ENCODE results near the gene KLRD1.

KLRD1 gene

GRCh38 chr12:10363914-10364814 lies 56.5 kb downstream of the KLRD1 start:
- Histone ChIP-seq H4K8ac (ENCODE audit: low read length) (peak overlapping the region; percentile 94), H3K9ac (ENCODE audit: low read length) (peak overlapping the region; percentile 95), H3K79me1 (replicated peaks; ENCODE audit: low read length, poor library complexity, severe bottlenecking) (peaks cover 10% of the 10 kb centered on the region), H3K14ac (ENCODE audit: low read length in 2 of 2) (peak overlapping the region in 1 of 2 experiments; percentile 93), H3K27ac (ENCODE audit: low read length, poor library complexity, severe bottlenecking) (peak overlapping the region; percentile 97), H3K4me3 (ENCODE audit: insufficient read depth in 1 of 2, low read depth in 1 of 2, low read length in 2 of 2) (peak overlapping the region; percentile 48 to 84), H3K4me2 (ENCODE audit: low read length, poor library complexity, severe bottlenecking) (peak overlapping the region; percentile 79), H4K91ac (ENCODE audit: low read length) (peak overlapping the region; percentile 77), H3K36me3 (ENCODE audit: control insufficient read depth in 1 of 2, insufficient read depth in 2 of 2, low read depth in 1 of 2, low read length in 2 of 2) (peaks cover 0 to 4% of the 10 kb centered on the region in 2 experiments), H2BK120ac (ENCODE audit: low read depth, low read length) (peak overlapping the region; percentile 98), H2BK5ac (ENCODE audit: low read depth, low read length, poor library complexity, severe bottlenecking) (peak overlapping the region; percentile 90), H3K23ac (ENCODE audit: low read length in 2 of 2) (no peak overlapping the region), H2BK15ac (ENCODE audit: low read depth, poor library complexity, severe bottlenecking) (peak overlapping the region; percentile 80), H3K18ac (ENCODE audit: low read depth in 1 of 2, low read length in 2 of 2) (peak overlapping the region; percentile 91 to 95), H3K4ac (ENCODE audit: low read depth in 1 of 2, low read length in 2 of 2) (peak overlapping the region; percentile 89 to 99), H3K9me3 (ENCODE audit: control insufficient read depth, low read length) (peaks cover 8% of the 10 kb centered on the region), H2AFZ (ENCODE audit: low read depth, low read length) (peak overlapping the region; percentile 65), H2BK12ac (ENCODE audit: low read length in 2 of 2) (peak overlapping the region; percentile 20 to 80), H3K27me3 (ENCODE audit: control insufficient read depth in 1 of 2, insufficient read depth in 1 of 2, low read length in 2 of 2) (no peaks in the 10 kb centered on the region), H3K4me1 (ENCODE audit: control insufficient read depth, insufficient read depth, low read depth, low read length) (peaks cover 9% of the 10 kb centered on the region), H2AK5ac (ENCODE audit: low read length, severe bottlenecking) (peak overlapping the region; percentile 93)
- WGBS = 22% methylated on average over 19 of the region's 19 CpGs
- DNase-seq = peak; percentile 73

- Histone ChIP-seq H2BK12ac (ENCODE audit: low read length in 2 of 2) (no peak overlapping the region), H2BK120ac (ENCODE audit: low read depth, low read length) (peak overlapping the region; percentile 98), H3K4me2 (ENCODE audit: low read length, poor library complexity, severe bottlenecking) (peak overlapping the region; percentile 79), H3K79me1 (replicated peaks; ENCODE audit: low read length, poor library complexity, severe bottlenecking) (peaks cover 10% of the 10 kb centered on the region), H3K27me3 (ENCODE audit: control insufficient read depth in 1 of 2, insufficient read depth in 1 of 2, low read length in 2 of 2) (no peaks in the 10 kb centered on the region), H3K4me3 (ENCODE audit: insufficient read depth in 1 of 2, low read depth in 1 of 2, low read length in 2 of 2) (peak overlapping the region; percentile 48 to 84), H3K9ac (ENCODE audit: low read length) (peak overlapping the region; percentile 95), H3K14ac (ENCODE audit: low read length in 2 of 2) (no peak overlapping the region), H2AK5ac (ENCODE audit: low read length, severe bottlenecking) (no peak overlapping the region), H3K27ac (ENCODE audit: low read length, poor library complexity, severe bottlenecking) (peak overlapping the region; percentile 97), H4K91ac (ENCODE audit: low read length) (peak overlapping the region; percentile 91), H2BK5ac (ENCODE audit: low read depth, low read length, poor library complexity, severe bottlenecking) (peak overlapping the region; percentile 83), H3K18ac (ENCODE audit: low read depth in 1 of 2, low read length in 2 of 2) (peak overlapping the region; percentile 91 to 95), H3K23ac (ENCODE audit: low read length in 2 of 2) (no peak overlapping the region), H3K4me1 (ENCODE audit: control insufficient read depth, insufficient read depth, low read depth, low read length) (peaks cover 9% of the 10 kb centered on the region), H3K36me3 (ENCODE audit: control insufficient read depth in 1 of 2, insufficient read depth in 2 of 2, low read depth in 1 of 2, low read length in 2 of 2) (peaks cover 0 to 4% of the 10 kb centered on the region in 2 experiments), H3K4ac (ENCODE audit: low read depth in 1 of 2, low read length in 2 of 2) (peak overlapping the region; percentile 81 to 93), H2BK15ac (ENCODE audit: low read depth, poor library complexity, severe bottlenecking) (no peak overlapping the region), H2AFZ (ENCODE audit: low read depth, low read length) (peak overlapping the region; percentile 65), H3K9me3 (ENCODE audit: control insufficient read depth, low read length) (peaks cover 8% of the 10 kb centered on the region), H4K8ac (ENCODE audit: low read length) (peak overlapping the region; percentile 72)
- peak; percentile 94 for DNase-seq
- 4% methylated on average over 15 of the region's 15 CpGs for WGBS
These were observed 57.3 kb downstream of the KLRD1 start for GRCh38 chr12:10364815-10365622.

- Histone ChIP-seq H3K36me3 (ENCODE audit: control insufficient read depth in 1 of 2, insufficient read depth in 2 of 2, low read depth in 1 of 2, low read length in 2 of 2) (peaks cover 0 to 4% of the 10 kb centered on the region in 2 experiments), H3K9ac (ENCODE audit: low read length) (peak overlapping the region; percentile 95), H3K27me3 (ENCODE audit: control insufficient read depth in 1 of 2, insufficient read depth in 1 of 2, low read length in 2 of 2) (no peaks in the 10 kb centered on the region), H3K4me1 (ENCODE audit: control insufficient read depth, insufficient read depth, low read depth, low read length) (peaks cover 9% of the 10 kb centered on the region), H2AK5ac (ENCODE audit: low read length, severe bottlenecking) (no peak overlapping the region), H2BK12ac (ENCODE audit: low read length in 2 of 2) (no peak overlapping the region), H4K91ac (ENCODE audit: low read length) (no peak overlapping the region), H3K4me2 (ENCODE audit: low read length, poor library complexity, severe bottlenecking) (peak overlapping the region; percentile 79), H3K9me3 (ENCODE audit: control insufficient read depth, low read length) (peaks cover 8% of the 10 kb centered on the region), H2BK120ac (ENCODE audit: low read depth, low read length) (no peak overlapping the region), H3K79me1 (replicated peaks; ENCODE audit: low read length, poor library complexity, severe bottlenecking) (peaks cover 14% of the 10 kb centered on the region), H2AFZ (ENCODE audit: low read depth, low read length) (no peak overlapping the region), H2BK15ac (ENCODE audit: low read depth, poor library complexity, severe bottlenecking) (no peak overlapping the region), H3K4me3 (ENCODE audit: insufficient read depth in 1 of 2, low read depth in 1 of 2, low read length in 2 of 2) (peak overlapping the region in 1 of 2 experiments; percentile 84), H3K27ac (ENCODE audit: low read length, poor library complexity, severe bottlenecking) (peak overlapping the region; percentile 97), H3K14ac (ENCODE audit: low read length in 2 of 2) (no peak overlapping the region), H2BK5ac (ENCODE audit: low read depth, low read length, poor library complexity, severe bottlenecking) (no peak overlapping the region), H3K4ac (ENCODE audit: low read depth in 1 of 2, low read length in 2 of 2) (no peak overlapping the region), H4K8ac (ENCODE audit: low read length) (no peak overlapping the region), H3K18ac (ENCODE audit: low read depth in 1 of 2, low read length in 2 of 2) (peak overlapping the region in 1 of 2 experiments; percentile 80), H3K23ac (ENCODE audit: low read length in 2 of 2) (no peak overlapping the region)
- 50% methylated on average over 6 of the region's 6 CpGs for WGBS
- DNase-seq = peak; percentile 46
These were observed 58.2 kb downstream of the KLRD1 start for GRCh38 chr12:10365696-10366405.

All from mesenchymal stem cell (in vitro differentiated cells and primary cell).